ENCODE measurements around the gene CPN2.
A peak's percentile ranks its signal among the peaks of the same experiment; 100 is the strongest.

Gene CPN2

GRCh38 chr3:194318511-194319161 is 32.5 kb downstream of the CPN2 start:
- H3K4me3 ChIP-seq (ENCODE audit: low read depth, low read length) = no peak overlapping the region
- TF ChIP-seq, protein P1, sequence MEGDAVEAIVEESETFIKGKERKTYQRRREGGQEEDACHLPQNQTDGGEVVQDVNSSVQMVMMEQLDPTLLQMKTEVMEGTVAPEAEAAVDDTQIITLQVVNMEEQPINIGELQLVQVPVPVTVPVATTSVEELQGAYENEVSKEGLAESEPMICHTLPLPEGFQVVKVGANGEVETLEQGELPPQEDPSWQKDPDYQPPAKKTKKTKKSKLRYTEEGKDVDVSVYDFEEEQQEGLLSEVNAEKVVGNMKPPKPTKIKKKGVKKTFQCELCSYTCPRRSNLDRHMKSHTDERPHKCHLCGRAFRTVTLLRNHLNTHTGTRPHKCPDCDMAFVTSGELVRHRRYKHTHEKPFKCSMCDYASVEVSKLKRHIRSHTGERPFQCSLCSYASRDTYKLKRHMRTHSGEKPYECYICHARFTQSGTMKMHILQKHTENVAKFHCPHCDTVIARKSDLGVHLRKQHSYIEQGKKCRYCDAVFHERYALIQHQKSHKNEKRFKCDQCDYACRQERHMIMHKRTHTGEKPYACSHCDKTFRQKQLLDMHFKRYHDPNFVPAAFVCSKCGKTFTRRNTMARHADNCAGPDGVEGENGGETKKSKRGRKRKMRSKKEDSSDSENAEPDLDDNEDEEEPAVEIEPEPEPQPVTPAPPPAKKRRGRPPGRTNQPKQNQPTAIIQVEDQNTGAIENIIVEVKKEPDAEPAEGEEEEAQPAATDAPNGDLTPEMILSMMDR (IDR thresholded peaks at IDR 0.05; ENCODE audit: low read depth, low read length) = no peak

GRCh38 chr3:194316918-194317317 is 34.2 kb downstream of the CPN2 start:
- TF ChIP-seq, protein P1 (IDR thresholded peaks at IDR 0.05; ENCODE audit: low read depth, low read length) = no peak

GRCh38 chr3:194315965-194316361 is 35.2 kb downstream of the CPN2 start:
- peak overlapping the region; percentile 59 for H3K4me3 ChIP-seq (ENCODE audit: low read depth, low read length)
- TF ChIP-seq, protein P1 (IDR thresholded peaks at IDR 0.05; ENCODE audit: low read depth, low read length) = no peak

More at GRCh38 chr3:194316918-194317317, 34.2 kb downstream of the CPN2 start:
- no peak overlapping the region for H3K4me3 ChIP-seq (ENCODE audit: low read depth, low read length)

GRCh38 chr3:194315088-194315964 is 35.8 kb downstream of the CPN2 start:
- TF ChIP-seq, protein P1 (IDR thresholded peaks at IDR 0.05; ENCODE audit: low read depth, low read length) = peak; percentile 90
- peak overlapping the region; percentile 59 for H3K4me3 ChIP-seq (ENCODE audit: low read depth, low read length)

DNA sequence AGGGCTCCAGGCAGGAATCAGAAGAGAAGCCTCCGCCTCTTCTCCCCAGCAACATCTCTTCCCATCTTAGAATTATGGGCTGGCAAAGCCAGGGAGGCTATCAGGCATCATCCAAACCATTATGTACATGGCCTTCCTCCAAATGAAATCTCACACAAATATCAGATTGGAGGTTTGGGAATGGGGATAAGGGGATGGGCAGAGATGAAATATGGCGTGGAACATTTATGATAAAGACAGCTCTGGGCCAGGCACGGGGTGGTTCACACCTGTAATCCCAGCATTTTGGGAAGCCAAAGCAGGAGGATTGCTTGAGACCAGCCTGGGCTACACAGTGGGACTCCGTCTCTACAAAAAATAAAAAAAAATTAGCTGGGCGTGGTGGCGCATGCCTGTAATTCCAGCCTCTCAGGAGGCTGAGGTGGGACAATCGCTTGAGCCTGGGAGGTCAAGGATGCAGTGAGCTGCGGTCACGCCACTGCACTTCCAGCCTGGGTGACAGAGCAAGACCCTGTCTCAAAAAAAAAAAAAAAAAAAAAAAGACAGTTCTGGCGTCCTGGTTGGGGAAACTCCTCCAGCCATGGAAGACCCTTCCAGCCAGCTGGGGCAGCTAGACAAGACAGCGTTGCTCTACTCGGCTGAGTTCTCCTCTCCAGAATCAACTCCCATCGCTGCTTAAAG is 36.6 kb downstream of the CPN2 start:
- no peak overlapping the region for H3K4me3 ChIP-seq (ENCODE audit: low read depth, low read length)

DNA sequence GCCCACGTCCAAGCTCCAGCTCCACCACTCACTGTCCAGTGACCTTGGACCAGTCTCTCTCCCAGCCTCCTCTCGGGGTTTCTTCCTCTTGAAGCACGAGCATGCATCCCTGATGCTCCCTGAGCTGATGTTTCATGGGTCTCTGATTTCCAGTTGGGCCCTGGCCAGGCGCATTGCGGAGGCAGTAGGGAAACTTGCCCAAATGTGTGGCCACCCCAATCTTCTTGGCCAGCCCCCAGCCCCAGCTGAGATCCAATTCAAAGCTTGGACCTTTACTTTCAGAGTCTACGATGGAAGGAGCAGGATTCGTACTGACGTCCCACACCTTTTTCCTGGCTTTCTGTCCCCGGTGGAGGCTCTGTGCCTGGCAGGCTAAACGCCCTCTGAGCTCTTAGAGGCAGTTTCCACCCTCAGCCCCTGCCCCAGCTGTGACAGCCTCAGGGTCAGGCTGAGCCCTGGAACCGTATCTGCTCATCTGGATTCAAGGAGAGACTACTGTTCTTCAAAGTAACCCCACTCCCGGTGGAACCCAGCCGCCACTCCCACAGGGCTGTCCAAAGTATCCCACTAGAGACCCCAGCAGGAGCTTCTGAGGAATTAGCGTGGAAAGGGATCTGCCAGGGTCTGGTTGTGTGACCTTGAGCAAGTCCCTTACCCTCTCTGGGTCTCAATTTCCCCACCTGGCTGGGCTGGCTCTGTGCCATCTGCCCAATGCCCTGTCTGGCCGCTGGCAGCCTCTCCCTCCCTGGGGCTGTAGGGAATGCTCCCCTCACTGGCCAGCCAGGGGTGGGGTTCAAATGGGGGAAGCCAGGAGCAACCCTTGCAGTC is 37.4 kb downstream of the CPN2 start:
- H3K4me3 ChIP-seq (ENCODE audit: low read depth, low read length) = no peak overlapping the region
- TF ChIP-seq, protein P1 (IDR thresholded peaks at IDR 0.05; ENCODE audit: low read depth, low read length) = no peak

More for the DNA sequence above, 36.6 kb downstream of the CPN2 start:
- TF ChIP-seq, protein P1 (IDR thresholded peaks at IDR 0.05; ENCODE audit: low read depth, low read length) = no peak
